ENCODE results near the gene PLOD3. TPM values are rescaled to one million over a fixed set of nuclear protein-coding genes. Genes with fewer than 3 reads are reported as not detected.
A peak's percentile ranks its signal among the peaks of the same experiment; 100 is the strongest.
"Not testable (repeated sequence)": the region's sequence is repeated elsewhere in the genome, so short reads cannot be mapped to it uniquely, and the experiment has no call there.

PLOD3 gene, protein sequence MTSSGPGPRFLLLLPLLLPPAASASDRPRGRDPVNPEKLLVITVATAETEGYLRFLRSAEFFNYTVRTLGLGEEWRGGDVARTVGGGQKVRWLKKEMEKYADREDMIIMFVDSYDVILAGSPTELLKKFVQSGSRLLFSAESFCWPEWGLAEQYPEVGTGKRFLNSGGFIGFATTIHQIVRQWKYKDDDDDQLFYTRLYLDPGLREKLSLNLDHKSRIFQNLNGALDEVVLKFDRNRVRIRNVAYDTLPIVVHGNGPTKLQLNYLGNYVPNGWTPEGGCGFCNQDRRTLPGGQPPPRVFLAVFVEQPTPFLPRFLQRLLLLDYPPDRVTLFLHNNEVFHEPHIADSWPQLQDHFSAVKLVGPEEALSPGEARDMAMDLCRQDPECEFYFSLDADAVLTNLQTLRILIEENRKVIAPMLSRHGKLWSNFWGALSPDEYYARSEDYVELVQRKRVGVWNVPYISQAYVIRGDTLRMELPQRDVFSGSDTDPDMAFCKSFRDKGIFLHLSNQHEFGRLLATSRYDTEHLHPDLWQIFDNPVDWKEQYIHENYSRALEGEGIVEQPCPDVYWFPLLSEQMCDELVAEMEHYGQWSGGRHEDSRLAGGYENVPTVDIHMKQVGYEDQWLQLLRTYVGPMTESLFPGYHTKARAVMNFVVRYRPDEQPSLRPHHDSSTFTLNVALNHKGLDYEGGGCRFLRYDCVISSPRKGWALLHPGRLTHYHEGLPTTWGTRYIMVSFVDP
- total RNA-seq (2022) (103 and 108 TPM in 2 replicates), Bru-seq, nascent RNA (percentile 51 among the genes with signal in this experiment), BruChase-seq, experiment 1, labeled RNA remaining after a 6-hour chase (percentile 79 among the genes with signal in this experiment), BruChase-seq, experiment 2, labeled RNA remaining after a 2-hour chase (percentile 80 among the genes with signal in this experiment)
- long read RNA-seq, transcript PLOD3-201 (19 exons, 2,920 nt): major isoform, 40 of 65 reads
- long read RNA-seq, partial matches to known transcripts: 16 of 65 reads
- long read RNA-seq, other reads (novel, unspliced or antisense): 9 of 65 reads

DNA sequence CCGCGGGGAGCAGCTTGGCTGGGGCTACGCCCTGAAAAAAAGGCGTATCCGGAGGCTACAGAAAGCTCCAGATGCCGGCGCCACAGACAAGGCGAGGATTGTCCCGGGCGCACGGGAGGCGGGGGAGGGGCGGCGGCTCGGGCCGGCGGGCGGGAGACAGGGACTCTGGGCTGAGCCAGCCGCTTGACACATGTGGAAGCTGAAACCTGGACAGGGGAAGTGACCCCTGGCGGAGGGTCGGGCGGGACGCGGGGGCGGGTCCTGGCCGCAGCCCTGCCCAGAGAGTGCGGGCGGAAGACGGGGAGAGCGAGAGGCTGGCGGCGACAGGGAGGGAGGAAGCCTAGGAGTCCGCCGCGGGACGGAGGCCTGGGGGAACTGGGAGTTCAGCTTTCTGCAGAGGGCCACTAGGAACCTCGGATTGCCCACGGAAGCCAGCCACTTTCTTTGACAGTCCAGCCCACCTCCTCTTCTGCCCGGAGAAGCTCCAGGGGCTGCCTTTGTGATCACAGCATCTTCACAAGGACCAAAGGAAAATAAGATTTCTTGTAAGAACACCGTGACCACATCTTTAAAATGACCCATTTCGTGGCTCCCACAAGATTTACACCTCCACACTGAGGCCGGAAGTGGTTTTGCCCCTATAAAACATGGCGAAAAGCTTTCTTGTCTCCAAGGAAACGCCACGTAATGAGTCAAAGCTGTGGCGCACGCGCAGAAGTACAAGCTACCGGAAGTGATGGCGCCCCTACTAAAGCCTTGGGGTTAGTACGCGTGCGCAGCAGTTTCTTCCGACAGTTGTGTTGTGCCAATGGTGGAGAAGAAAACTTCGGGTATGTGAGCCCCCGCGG, at the start of gene PLOD3, which contains the start of gene ZNHIT1:
PLOD3 (minus strand) TSS at position 194 of the 848 bp plus-strand sequence. CDS start 307 bp downstream, outside the sequence.
ZNHIT1 (plus strand) TSS at position 778 of the 848 bp plus-strand sequence; CDS start at position 809, 31 bp downstream.
- TF ChIP-seq, protein P1, sequence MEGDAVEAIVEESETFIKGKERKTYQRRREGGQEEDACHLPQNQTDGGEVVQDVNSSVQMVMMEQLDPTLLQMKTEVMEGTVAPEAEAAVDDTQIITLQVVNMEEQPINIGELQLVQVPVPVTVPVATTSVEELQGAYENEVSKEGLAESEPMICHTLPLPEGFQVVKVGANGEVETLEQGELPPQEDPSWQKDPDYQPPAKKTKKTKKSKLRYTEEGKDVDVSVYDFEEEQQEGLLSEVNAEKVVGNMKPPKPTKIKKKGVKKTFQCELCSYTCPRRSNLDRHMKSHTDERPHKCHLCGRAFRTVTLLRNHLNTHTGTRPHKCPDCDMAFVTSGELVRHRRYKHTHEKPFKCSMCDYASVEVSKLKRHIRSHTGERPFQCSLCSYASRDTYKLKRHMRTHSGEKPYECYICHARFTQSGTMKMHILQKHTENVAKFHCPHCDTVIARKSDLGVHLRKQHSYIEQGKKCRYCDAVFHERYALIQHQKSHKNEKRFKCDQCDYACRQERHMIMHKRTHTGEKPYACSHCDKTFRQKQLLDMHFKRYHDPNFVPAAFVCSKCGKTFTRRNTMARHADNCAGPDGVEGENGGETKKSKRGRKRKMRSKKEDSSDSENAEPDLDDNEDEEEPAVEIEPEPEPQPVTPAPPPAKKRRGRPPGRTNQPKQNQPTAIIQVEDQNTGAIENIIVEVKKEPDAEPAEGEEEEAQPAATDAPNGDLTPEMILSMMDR (IDR thresholded peaks at IDR 0.05; ENCODE audit: unreplicated experiment): peak; percentile 15
- H3K4me3 Mint-ChIP-seq (ENCODE audit: low read depth, unreplicated experiment): peak within 1 kb of the TSS; percentile 80
- H3K9me3 Mint-ChIP-seq (ENCODE audit: low read depth, unreplicated experiment): no peaks in the 10 kb centered on the region
- no peaks in the 10 kb centered on the region for H3K27me3 Mint-ChIP-seq (ENCODE audit: unreplicated experiment)
- peak; percentile 85 for DNase-seq
- BruUV-seq (replicated peaks): no TSS peak
- peaks cover 54% of the 10 kb centered on the region for H3K36me3 Mint-ChIP-seq (ENCODE audit: insufficient read depth, unreplicated experiment)
- H3K4me1 Mint-ChIP-seq (ENCODE audit: low read depth, unreplicated experiment): peaks cover 18% of the 10 kb centered on the region
- peak within 1 kb of the TSS; percentile 89 for H3K27ac Mint-ChIP-seq (ENCODE audit: unreplicated experiment)
- intact Hi-C loops (cut with micrococcal nuclease; ENCODE audit: unreplicated experiment): no loop called here
- CTCF ChIA-PET: interaction anchor here (0.5 to 2.3 kb wide), 12 partner anchors 15 to 365 kb away, joined by 3 to 19 read pairs (median 4); partner anchors contain the start of gene FIS1

DNA sequence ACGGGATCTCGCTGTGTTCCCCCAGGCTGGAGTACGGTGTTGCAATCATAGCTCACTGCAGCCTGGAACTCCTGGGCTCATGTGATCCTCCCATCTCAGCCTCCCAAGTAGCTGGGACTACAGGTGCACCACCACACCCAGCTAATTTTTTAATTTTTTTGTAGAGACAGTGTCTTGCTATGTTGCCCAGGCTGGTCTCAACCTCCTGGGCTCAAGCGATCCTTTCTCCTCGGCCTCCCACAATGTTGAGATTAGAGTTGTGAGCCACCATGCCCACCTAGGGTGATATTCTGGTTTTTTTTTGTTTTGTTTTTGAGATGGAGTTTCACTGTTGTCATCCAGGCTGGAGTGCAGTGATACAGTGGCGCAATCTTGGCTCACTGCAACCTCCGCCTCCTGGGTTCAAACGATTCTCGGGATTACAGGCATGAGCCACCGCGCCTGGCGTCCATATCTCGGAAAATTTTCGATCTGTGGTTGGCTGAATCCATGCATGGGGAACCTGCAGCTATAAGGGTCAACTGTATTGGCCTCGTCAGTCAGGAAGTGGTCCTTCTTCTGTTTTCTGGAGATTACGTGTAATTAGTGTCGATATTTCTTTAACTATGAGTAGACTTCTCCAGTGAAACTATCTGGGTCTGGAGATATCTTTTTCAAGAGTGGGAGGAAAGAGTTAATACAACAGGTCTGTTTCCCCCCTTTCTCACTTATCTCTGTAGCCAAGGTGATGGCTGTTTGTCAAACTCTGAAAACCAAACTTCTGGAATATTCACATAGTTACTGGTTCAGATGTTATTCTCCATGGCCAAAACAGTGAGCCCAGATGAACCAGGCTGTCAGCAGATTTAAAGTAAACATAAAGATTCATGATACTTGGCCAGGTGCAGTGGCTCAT, 48.5 kb upstream of the PLOD3 start:
- Mint-ChIP-seq H3K4me1 (ENCODE audit: low read depth, unreplicated experiment) (no peaks in the 10 kb centered on the region), H3K4me3 (ENCODE audit: low read depth, unreplicated experiment) (no peak overlapping the region), H3K27ac (ENCODE audit: unreplicated experiment) (no peak overlapping the region), H3K9me3 (ENCODE audit: low read depth, unreplicated experiment) (no peaks in the 10 kb centered on the region), H3K27me3 (ENCODE audit: unreplicated experiment) (no peaks in the 10 kb centered on the region), H3K36me3 (ENCODE audit: insufficient read depth, unreplicated experiment) (no peaks in the 10 kb centered on the region)
- CTCF ChIA-PET: no interaction called here
- TF ChIP-seq, protein P1 (IDR thresholded peaks at IDR 0.05; ENCODE audit: unreplicated experiment): no peak
- DNase-seq: no peak
- intact Hi-C loops (cut with micrococcal nuclease; ENCODE audit: unreplicated experiment): no loop called here
- BruUV-seq (replicated peaks): no TSS peak

DNA sequence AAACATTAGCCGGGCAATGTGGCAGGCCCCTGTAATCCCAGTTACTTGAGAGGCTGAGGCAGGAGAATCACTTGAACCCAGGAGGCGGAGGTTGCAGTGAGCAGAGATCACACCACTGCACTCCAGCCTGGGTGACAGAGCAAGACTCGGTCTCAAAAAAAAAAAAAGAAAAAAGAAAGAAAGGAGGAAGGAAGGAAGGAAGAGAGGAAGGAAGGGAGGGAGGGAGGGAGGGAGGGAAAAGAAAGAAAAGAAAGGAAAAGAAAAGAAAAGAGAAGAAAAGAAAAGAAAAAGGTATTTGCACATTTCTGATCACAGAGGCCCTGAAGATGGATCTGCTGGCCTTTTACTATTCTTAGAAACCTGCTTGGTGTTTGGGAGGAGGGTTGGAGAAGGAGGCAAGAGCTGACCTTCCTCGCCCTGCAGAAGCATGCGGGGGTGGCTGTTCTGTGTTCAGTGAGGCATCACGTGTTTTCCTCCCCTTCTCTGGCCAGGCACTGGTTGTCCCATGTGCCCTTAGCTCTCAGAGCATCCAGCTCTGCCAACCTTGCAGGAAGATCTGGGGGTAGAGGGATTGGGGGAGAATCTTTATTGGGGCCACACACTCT, 46.8 kb upstream of the PLOD3 start:
- H3K4me1 Mint-ChIP-seq (ENCODE audit: low read depth, unreplicated experiment); intact Hi-C loops (cut with micrococcal nuclease; ENCODE audit: unreplicated experiment); H3K9me3 Mint-ChIP-seq (ENCODE audit: low read depth, unreplicated experiment); H3K4me3 Mint-ChIP-seq (ENCODE audit: low read depth, unreplicated experiment); BruUV-seq (replicated peaks); H3K27ac Mint-ChIP-seq (ENCODE audit: unreplicated experiment); H3K36me3 Mint-ChIP-seq (ENCODE audit: insufficient read depth, unreplicated experiment); DNase-seq; H3K27me3 Mint-ChIP-seq (ENCODE audit: unreplicated experiment): not testable (repeated sequence)
- CTCF ChIA-PET: interaction anchor here (0.6 kb wide), 1 partner anchor 21 kb away, joined by 3 read pairs; no protein-coding TSS in a partner anchor

All from Calu3 (cell line).